ENCODE results near the gene VAT1.
"Not testable (repeated sequence)": the region's sequence is repeated elsewhere in the genome, so short reads cannot be mapped to it uniquely, and the experiment has no call there.

Gene VAT1

DNA sequence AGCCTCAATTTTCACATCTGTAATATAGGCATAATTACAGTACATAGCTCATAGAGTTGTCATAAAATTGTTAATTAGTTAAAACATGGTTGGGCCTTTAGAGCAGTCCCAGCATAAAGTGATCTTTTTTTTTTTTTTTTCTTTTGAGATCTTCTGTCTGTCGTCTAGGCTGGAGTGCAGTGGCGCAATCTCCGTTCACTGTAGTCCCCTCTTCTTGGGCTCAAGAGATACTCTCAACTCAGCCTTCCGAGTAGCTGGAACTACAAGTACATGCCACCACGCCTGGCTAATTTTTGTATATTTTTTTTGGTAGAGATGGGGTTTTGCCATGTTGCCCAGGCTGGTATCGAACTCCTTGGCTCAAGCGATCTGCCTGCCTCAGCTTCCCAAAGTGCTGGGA is 33.9 kb upstream of the VAT1 start:
- ChIA-PET CTCF (interaction anchor here (0.6 kb wide), 3 partner anchors 73 to 380 kb away, joined by 3 to 8 read pairs (median 3); no protein-coding TSS in a partner anchor), POLR2A (ENCODE audit: low non-redundant PET) (no interaction called here)
- no peak for DNase-seq (ENCODE audit: low spot score)
- TF ChIP-seq, protein P1, sequence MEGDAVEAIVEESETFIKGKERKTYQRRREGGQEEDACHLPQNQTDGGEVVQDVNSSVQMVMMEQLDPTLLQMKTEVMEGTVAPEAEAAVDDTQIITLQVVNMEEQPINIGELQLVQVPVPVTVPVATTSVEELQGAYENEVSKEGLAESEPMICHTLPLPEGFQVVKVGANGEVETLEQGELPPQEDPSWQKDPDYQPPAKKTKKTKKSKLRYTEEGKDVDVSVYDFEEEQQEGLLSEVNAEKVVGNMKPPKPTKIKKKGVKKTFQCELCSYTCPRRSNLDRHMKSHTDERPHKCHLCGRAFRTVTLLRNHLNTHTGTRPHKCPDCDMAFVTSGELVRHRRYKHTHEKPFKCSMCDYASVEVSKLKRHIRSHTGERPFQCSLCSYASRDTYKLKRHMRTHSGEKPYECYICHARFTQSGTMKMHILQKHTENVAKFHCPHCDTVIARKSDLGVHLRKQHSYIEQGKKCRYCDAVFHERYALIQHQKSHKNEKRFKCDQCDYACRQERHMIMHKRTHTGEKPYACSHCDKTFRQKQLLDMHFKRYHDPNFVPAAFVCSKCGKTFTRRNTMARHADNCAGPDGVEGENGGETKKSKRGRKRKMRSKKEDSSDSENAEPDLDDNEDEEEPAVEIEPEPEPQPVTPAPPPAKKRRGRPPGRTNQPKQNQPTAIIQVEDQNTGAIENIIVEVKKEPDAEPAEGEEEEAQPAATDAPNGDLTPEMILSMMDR (conservative IDR thresholded peaks at IDR 0.05; ENCODE audit: low read depth): no peak
- H3K27ac ChIP-seq: no peak overlapping the region

DNA sequence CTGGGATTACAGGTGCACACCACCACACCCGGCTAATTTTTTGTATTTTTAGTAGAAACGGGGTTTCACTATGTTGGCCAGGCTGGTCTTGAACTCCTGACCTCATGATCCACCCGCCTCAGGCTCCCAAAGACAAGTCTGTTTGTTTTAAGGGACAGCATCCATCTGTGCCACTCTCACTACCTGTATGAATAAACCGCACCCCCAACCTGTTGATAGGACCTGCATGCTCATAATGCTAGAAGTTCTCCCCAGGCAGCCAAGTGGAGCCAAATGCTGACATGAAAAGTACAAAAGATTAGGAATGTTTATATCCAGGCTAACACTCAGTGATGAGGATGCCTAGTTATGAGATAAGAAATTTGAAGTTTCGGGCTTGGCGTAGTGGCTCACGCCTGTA is 30.8 kb upstream of the VAT1 start:
- ChIA-PET CTCF (interaction anchor here (0.7 to 1.1 kb wide), 2 partner anchors 22 to 55 kb away, joined by 4 read pairs; partner anchors contain the start of gene RPL27), POLR2A (ENCODE audit: low non-redundant PET) (interaction anchor here (0.7 kb wide), 1 partner anchor 10 kb away, joined by 4 read pairs; no protein-coding TSS in a partner anchor)

DNA sequence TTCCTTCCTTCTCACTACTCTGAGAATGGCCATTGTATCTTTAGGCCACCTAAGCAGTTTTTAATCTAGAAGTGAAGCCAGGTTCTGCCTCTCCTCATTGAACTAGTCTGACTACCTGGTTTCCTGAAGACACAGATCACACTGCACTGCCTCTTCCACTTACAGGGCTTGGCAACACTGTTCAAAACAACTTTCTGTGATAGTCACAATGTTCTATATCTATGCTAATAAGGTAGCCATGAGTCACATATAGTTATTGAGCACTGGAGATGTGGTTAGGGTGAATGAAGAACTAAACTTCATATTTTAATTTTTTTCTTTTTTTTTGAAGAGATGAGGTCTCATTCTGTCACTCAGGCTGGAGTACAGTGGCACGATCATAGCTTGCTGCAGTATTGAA is 29.8 kb upstream of the VAT1 start:
- ChIA-PET POLR2A (ENCODE audit: low non-redundant PET) (no interaction called here), CTCF (no interaction called here)

More for the DNA sequence above, 30.8 kb upstream of the VAT1 start:
- not testable (repeated sequence) for H3K27ac ChIP-seq; DNase-seq (ENCODE audit: low spot score)

DNA sequence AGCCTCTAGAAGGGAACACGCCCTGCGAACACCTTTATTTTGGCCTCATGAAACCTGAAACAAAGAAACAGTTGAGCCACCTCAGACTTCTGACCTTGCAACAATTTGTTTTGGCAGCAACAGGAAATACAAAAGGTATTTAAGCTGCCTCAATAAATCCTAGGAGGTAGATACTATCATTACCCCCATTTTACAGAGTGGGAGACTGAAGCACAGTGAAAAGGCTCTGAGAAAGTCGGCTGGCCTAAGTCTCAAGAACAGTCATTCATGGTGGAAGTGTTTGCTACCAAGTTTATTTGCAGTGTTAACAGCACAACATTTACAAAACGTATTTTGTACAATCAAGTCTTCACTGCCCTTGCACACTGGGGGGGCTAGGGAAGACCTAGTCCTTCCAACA is 21.8 kb upstream of the VAT1 start:
- no peak overlapping the region for H3K27ac ChIP-seq
- TF ChIP-seq, protein P1 (conservative IDR thresholded peaks at IDR 0.05; ENCODE audit: low read depth): no peak
- DNase-seq (ENCODE audit: low spot score): no peak
- CTCF ChIA-PET: interaction anchor here (0.6 kb wide), 1 partner anchor 138 kb away, joined by 3 read pairs; no protein-coding TSS in a partner anchor
- POLR2A ChIA-PET (ENCODE audit: low non-redundant PET): no interaction called here

More for the DNA sequence above, 29.8 kb upstream of the VAT1 start:
- DNase-seq (ENCODE audit: low spot score): no peak
- no peak overlapping the region for H3K27ac ChIP-seq
- TF ChIP-seq, protein P1 (conservative IDR thresholded peaks at IDR 0.05; ENCODE audit: low read depth): no peak

DNA sequence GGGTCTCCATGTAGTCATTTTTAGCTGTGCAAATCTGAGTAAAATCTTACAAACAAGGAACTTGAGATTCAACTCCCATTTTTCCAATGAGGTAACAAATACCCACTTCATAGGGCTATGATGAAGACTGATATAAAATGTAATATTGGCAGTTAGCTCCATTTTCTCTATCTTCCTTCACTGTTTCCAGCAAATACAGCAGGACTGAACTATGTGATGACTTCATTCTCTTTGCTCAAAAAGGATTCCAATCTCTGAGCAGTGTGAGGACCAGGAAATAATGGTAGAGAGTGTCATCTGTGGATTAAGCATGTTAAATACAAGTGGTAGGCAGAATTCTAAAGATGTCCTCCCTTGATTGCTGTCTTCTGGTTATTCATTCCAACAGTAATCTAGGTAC is 21.1 kb upstream of the VAT1 start:
- POLR2A ChIA-PET (ENCODE audit: low non-redundant PET): interaction anchor here (0.6 kb wide), 1 partner anchor 85 kb away, joined by 6 read pairs; no protein-coding TSS in a partner anchor
- TF ChIP-seq, protein P1 (conservative IDR thresholded peaks at IDR 0.05; ENCODE audit: low read depth): no peak
- DNase-seq (ENCODE audit: low spot score): no peak
- H3K27ac ChIP-seq: no peak overlapping the region
- CTCF ChIA-PET: no interaction called here

DNA sequence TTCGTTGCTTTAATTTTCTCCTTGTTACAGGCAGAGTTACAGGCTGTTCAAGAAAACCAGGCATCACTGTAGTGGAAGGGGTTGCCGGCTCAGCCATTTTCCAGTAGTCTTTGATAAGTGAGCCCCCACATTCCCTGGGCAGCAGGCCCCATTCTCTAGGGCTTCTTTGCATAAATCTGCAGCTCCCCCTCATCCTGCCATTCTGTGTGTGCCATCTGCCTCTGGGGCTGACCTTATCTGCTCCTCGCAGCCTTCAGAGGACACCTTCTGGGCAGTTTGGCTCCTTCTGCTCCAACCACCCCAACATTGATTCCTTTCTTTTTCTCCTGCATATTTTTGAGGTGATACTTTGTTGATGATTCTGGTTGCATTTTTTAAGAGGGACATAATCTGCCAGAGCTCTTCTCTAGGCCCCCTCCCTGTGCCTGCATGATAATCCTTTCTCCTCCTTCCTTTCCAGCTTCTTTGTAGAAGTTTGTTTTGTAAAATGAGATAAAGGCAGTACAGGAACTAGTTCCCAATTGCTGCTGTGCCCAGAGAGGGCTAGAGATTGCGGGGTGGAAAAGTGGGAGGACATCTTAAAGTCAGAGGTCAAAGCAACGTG is 19.9 kb upstream of the VAT1 start:
- ChIA-PET CTCF (interaction anchor here (0.7 kb wide), 1 partner anchor 71 kb away, joined by 3 read pairs; no protein-coding TSS in a partner anchor), POLR2A (ENCODE audit: low non-redundant PET) (no interaction called here)
- TF ChIP-seq, protein P1 (conservative IDR thresholded peaks at IDR 0.05; ENCODE audit: low read depth): no peak
- DNase-seq (ENCODE audit: low spot score): no peak
- H3K27ac ChIP-seq: no peak overlapping the region

DNA sequence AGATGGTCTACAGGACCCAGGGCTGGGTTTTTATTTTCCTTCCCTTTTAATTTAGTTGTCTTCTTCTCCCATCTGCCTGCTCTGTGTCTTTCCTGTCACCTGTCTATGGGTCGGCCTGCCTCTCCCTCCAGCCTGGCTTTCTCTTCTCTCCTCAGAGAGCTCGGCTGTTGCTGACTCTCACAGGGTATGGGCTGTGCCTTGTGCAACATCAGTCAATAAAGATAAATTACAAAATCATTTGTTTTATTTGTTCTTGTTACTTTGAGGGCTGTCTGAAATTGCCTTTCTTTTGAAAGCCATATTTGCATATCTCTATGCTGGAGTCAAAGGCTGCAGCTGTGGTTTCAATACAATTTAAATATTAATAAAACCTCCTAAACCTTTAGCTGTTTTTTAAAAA is 18.5 kb upstream of the VAT1 start:
- no peak overlapping the region for H3K27ac ChIP-seq
- no peak for DNase-seq (ENCODE audit: low spot score)
- ChIA-PET POLR2A (ENCODE audit: low non-redundant PET) (no interaction called here), CTCF (interaction anchor here (0.6 kb wide), 1 partner anchor 396 kb away, joined by 3 read pairs; no protein-coding TSS in a partner anchor)
- TF ChIP-seq, protein P1 (conservative IDR thresholded peaks at IDR 0.05; ENCODE audit: low read depth): no peak

Data from RWPE1 (cell line).